Measurements from ENCODE around the gene MAPK4. TPM values are rescaled to one million over a fixed set of nuclear protein-coding genes. Genes with fewer than 3 reads are reported as not detected.

MAPK4 gene
- total RNA-seq, 1 donor from 2014 or later = not detected

- ChIA-PET POLR2A (no interaction called here), CTCF (no interaction called here)
- intact Hi-C loops (cut with micrococcal nuclease) = no loop called here
- TF ChIP-seq CTCF (IDR thresholded peaks at IDR 0.05) = no peak
- Mint-ChIP-seq H3K27ac (no peak overlapping the region), H3K36me3 (ENCODE audit: low read depth) (no peaks in the 10 kb centered on the region), H3K9me3 (peaks cover 5% of the 10 kb centered on the region), H3K27me3 (peaks cover 4% of the 10 kb centered on the region), H3K4me1 (no peaks in the 10 kb centered on the region), H3K4me3 (no peak overlapping the region)
- no peak for ATAC-seq (ENCODE audit: low read depth)
- no peak for DNase-seq
Observed at GRCh38 chr18:50665015-50665414, 105.1 kb downstream of the MAPK4 start.

- DNase-seq (no peak), ATAC-seq (ENCODE audit: low read depth) (no peak)
- POLR2A ChIA-PET = no interaction called here
- H3K4me3 Mint-ChIP-seq = no peak overlapping the region
- TF ChIP-seq CTCF (IDR thresholded peaks at IDR 0.05) = no peak
- H3K27me3 Mint-ChIP-seq = peaks cover 4% of the 10 kb centered on the region
- no peak overlapping the region for H3K27ac Mint-ChIP-seq
- intact Hi-C loops (cut with micrococcal nuclease) = no loop called here
- peaks cover 5% of the 10 kb centered on the region for H3K9me3 Mint-ChIP-seq
- CTCF ChIA-PET = no interaction called here
- no peaks in the 10 kb centered on the region for H3K4me1 Mint-ChIP-seq
- H3K36me3 Mint-ChIP-seq (ENCODE audit: low read depth) = no peaks in the 10 kb centered on the region
Observed at GRCh38 chr18:50665519-50665918, 105.6 kb downstream of the MAPK4 start.

GRCh38 chr18:50666536-50666935, 106.6 kb downstream of the MAPK4 start:
- H3K36me3 Mint-ChIP-seq (ENCODE audit: low read depth) = no peaks in the 10 kb centered on the region
- H3K4me1 Mint-ChIP-seq = no peaks in the 10 kb centered on the region
- no peak overlapping the region for H3K4me3 Mint-ChIP-seq
- peaks cover 4% of the 10 kb centered on the region for H3K27me3 Mint-ChIP-seq
- POLR2A ChIA-PET = no interaction called here
- intact Hi-C loops (cut with micrococcal nuclease) = no loop called here
- H3K27ac Mint-ChIP-seq = no peak overlapping the region
- H3K9me3 Mint-ChIP-seq = peaks cover 5% of the 10 kb centered on the region
- DNase-seq = no peak
- ATAC-seq (ENCODE audit: low read depth) = no peak
- CTCF ChIA-PET = no interaction called here
- no peak for TF ChIP-seq CTCF (IDR thresholded peaks at IDR 0.05)

GRCh38 chr18:50671376-50671775, 111.5 kb downstream of the MAPK4 start:
- no peaks in the 10 kb centered on the region for H3K9me3 Mint-ChIP-seq
- POLR2A ChIA-PET = no interaction called here
- no peak for ATAC-seq (ENCODE audit: low read depth)

GRCh38 chr18:50674307-50674980, 114.6 kb downstream of the MAPK4 start:
- Mint-ChIP-seq H3K36me3 (ENCODE audit: low read depth) (no peaks in the 10 kb centered on the region), H3K27me3 (peaks cover 9% of the 10 kb centered on the region), H3K27ac (no peak overlapping the region), H3K4me1 (no peaks in the 10 kb centered on the region), H3K4me3 (no peak overlapping the region), H3K9me3 (no peaks in the 10 kb centered on the region)
- TF ChIP-seq CTCF (IDR thresholded peaks at IDR 0.05) = no peak
- no peak for ATAC-seq (ENCODE audit: low read depth)
- intact Hi-C loops (cut with micrococcal nuclease) = no loop called here
- ChIA-PET POLR2A (interaction anchor here (0.6 kb wide), 1 partner anchor 589 kb away, joined by 5 read pairs; no protein-coding TSS in a partner anchor), CTCF (no interaction called here)
- no peak for DNase-seq

More at GRCh38 chr18:50671376-50671775, 111.5 kb downstream of the MAPK4 start:
- intact Hi-C loops (cut with micrococcal nuclease) = no loop called here
- no peaks in the 10 kb centered on the region for H3K4me1 Mint-ChIP-seq
- no peak overlapping the region for H3K4me3 Mint-ChIP-seq
- H3K36me3 Mint-ChIP-seq (ENCODE audit: low read depth) = no peaks in the 10 kb centered on the region
- no peak for DNase-seq
- CTCF ChIA-PET = no interaction called here
- peaks cover 13% of the 10 kb centered on the region for H3K27me3 Mint-ChIP-seq
- H3K27ac Mint-ChIP-seq = no peak overlapping the region
- no peak for TF ChIP-seq CTCF (IDR thresholded peaks at IDR 0.05)
